Endometrium (tissue), 2 donors: Measurements from ENCODE around the gene VEPH1.

Experiments used
- FAIRE-seq: peaks from 2 replicates; lab custom pipeline; 2012; peaks lifted over from hg19 to GRCh38; lab: Jason Lieb, UNC
- donor health status: control.
- donor health status: control.

VEPH1 gene

GRCh38 chr3:157301755-157302154 lies 201.5 kb downstream of the VEPH1 start:
- FAIRE-seq = no peak

- no peak for FAIRE-seq
These were observed 202.1 kb downstream of the VEPH1 start for GRCh38 chr3:157300981-157301663.

GRCh38 chr3:157300094-157300493 lies 203.1 kb downstream of the VEPH1 start:
- FAIRE-seq = no peak

GRCh38 chr3:157297328-157297915 lies 205.8 kb downstream of the VEPH1 start:
- no peak for FAIRE-seq

- FAIRE-seq = no peak
These were observed 208.3 kb downstream of the VEPH1 start for GRCh38 chr3:157294953-157295352.

GRCh38 chr3:157294491-157294890 lies 208.7 kb downstream of the VEPH1 start:
- no peak for FAIRE-seq

- FAIRE-seq = no peak
These were observed 212.4 kb downstream of the VEPH1 start for GRCh38 chr3:157290766-157291165.

- no peak for FAIRE-seq
These were observed 217.2 kb downstream of the VEPH1 start for GRCh38 chr3:157285966-157286365.

- no peak for FAIRE-seq
These were observed 218.1 kb downstream of the VEPH1 start for GRCh38 chr3:157285141-157285540.

GRCh38 chr3:157284688-157285087 lies 218.5 kb downstream of the VEPH1 start:
- FAIRE-seq = no peak

- no peak for FAIRE-seq
These were observed 220.7 kb downstream of the VEPH1 start for GRCh38 chr3:157282261-157283191.

- no peak for FAIRE-seq
These were observed 222.4 kb downstream of the VEPH1 start for GRCh38 chr3:157280786-157281185.

GRCh38 chr3:157280354-157280753 lies 222.9 kb downstream of the VEPH1 start:
- no peak for FAIRE-seq

GRCh38 chr3:157279237-157279636 lies 224.0 kb downstream of the VEPH1 start:
- no peak for FAIRE-seq

GRCh38 chr3:157276801-157277200 lies 226.4 kb downstream of the VEPH1 start:
- FAIRE-seq = no peak

- FAIRE-seq = no peak
These were observed 227.4 kb downstream of the VEPH1 start for GRCh38 chr3:157275832-157276231.

GRCh38 chr3:157274644-157275137 lies 228.5 kb downstream of the VEPH1 start:
- FAIRE-seq = no peak

- no peak for FAIRE-seq
These were observed 231.8 kb downstream of the VEPH1 start for GRCh38 chr3:157271283-157271882.

GRCh38 chr3:157268026-157268425 lies 235.2 kb downstream of the VEPH1 start:
- no peak for FAIRE-seq

- FAIRE-seq = no peak
These were observed 237.3 kb downstream of the VEPH1 start for GRCh38 chr3:157265931-157266330.

- FAIRE-seq = peak; percentile 29
These were observed 240.2 kb downstream of the VEPH1 start for GRCh38 chr3:157263027-157263426.

GRCh38 chr3:157261000-157261399 lies 242.2 kb downstream of the VEPH1 start:
- no peak for FAIRE-seq
